Measurements from ENCODE around the gene MYO7A. TPM values are rescaled to one million over a fixed set of nuclear protein-coding genes. Genes with fewer than 3 reads are reported as not detected.

Gene MYO7A
- total RNA-seq, 1 experiment from 2014 or later = 2.5 TPM

- TF ChIP-seq, protein P1, sequence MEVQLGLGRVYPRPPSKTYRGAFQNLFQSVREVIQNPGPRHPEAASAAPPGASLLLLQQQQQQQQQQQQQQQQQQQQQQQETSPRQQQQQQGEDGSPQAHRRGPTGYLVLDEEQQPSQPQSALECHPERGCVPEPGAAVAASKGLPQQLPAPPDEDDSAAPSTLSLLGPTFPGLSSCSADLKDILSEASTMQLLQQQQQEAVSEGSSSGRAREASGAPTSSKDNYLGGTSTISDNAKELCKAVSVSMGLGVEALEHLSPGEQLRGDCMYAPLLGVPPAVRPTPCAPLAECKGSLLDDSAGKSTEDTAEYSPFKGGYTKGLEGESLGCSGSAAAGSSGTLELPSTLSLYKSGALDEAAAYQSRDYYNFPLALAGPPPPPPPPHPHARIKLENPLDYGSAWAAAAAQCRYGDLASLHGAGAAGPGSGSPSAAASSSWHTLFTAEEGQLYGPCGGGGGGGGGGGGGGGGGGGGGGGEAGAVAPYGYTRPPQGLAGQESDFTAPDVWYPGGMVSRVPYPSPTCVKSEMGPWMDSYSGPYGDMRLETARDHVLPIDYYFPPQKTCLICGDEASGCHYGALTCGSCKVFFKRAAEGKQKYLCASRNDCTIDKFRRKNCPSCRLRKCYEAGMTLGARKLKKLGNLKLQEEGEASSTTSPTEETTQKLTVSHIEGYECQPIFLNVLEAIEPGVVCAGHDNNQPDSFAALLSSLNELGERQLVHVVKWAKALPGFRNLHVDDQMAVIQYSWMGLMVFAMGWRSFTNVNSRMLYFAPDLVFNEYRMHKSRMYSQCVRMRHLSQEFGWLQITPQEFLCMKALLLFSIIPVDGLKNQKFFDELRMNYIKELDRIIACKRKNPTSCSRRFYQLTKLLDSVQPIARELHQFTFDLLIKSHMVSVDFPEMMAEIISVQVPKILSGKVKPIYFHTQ (CRISPR knock-in tag; IDR thresholded peaks at IDR 0.05) = no peak
- TF ChIP-seq NFE2L1 (CRISPR knock-in tag; IDR thresholded peaks at IDR 0.05) (no peak), CTCF (IDR thresholded peaks at IDR 0.05) (no peak), SOX15 (CRISPR knock-in tag; IDR thresholded peaks at IDR 0.05) (no peak)
- TF ChIP-seq, protein P2, sequence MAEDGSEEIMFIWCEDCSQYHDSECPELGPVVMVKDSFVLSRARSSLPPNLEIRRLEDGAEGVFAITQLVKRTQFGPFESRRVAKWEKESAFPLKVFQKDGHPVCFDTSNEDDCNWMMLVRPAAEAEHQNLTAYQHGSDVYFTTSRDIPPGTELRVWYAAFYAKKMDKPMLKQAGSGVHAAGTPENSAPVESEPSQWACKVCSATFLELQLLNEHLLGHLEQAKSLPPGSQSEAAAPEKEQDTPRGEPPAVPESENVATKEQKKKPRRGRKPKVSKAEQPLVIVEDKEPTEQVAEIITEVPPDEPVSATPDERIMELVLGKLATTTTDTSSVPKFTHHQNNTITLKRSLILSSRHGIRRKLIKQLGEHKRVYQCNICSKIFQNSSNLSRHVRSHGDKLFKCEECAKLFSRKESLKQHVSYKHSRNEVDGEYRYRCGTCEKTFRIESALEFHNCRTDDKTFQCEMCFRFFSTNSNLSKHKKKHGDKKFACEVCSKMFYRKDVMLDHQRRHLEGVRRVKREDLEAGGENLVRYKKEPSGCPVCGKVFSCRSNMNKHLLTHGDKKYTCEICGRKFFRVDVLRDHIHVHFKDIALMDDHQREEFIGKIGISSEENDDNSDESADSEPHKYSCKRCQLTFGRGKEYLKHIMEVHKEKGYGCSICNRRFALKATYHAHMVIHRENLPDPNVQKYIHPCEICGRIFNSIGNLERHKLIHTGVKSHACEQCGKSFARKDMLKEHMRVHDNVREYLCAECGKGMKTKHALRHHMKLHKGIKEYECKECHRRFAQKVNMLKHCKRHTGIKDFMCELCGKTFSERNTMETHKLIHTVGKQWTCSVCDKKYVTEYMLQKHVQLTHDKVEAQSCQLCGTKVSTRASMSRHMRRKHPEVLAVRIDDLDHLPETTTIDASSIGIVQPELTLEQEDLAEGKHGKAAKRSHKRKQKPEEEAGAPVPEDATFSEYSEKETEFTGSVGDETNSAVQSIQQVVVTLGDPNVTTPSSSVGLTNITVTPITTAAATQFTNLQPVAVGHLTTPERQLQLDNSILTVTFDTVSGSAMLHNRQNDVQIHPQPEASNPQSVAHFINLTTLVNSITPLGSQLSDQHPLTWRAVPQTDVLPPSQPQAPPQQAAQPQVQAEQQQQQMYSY (CRISPR knock-in tag; IDR thresholded peaks at IDR 0.05) = no peak
Observed at GRCh38 chr11:77172666-77172982, 44.6 kb downstream of the MYO7A start (continued).

GRCh38 chr11:77173494-77173893 lies 45.4 kb downstream of the MYO7A start:
- POLR2A ChIA-PET = interaction anchor here (0.9 to 1.4 kb wide), 2 partner anchors 26 to 44 kb away, joined by 3 read pairs; no protein-coding TSS in a partner anchor
- DNase-seq (ENCODE audit: low spot score) (no peak), ATAC-seq (no peak)
- no peaks in the 10 kb centered on the region; the same call in 1 of the 2 replicates for H3K36me3 Mint-ChIP-seq
- H3K9me3 Mint-ChIP-seq = peaks cover 4% of the 10 kb centered on the region
- H3K4me3 Mint-ChIP-seq = no peak overlapping the region
- H3K27ac Mint-ChIP-seq = no peak overlapping the region
- CTCF ChIA-PET = interaction anchor here (1.0 to 10.1 kb wide), 9 partner anchors 13 to 126 kb away, joined by 3 to 121 read pairs (median 5); partner anchors contain the start of gene MYO7A
- no peak for TF ChIP-seq RELA (CRISPR knock-in tag; IDR thresholded peaks at IDR 0.05; ENCODE audit: borderline replicate concordance)
- no peak for TF ChIP-seq EMX1 (CRISPR knock-in tag; IDR thresholded peaks at IDR 0.05)
- TF ChIP-seq, protein P3, sequence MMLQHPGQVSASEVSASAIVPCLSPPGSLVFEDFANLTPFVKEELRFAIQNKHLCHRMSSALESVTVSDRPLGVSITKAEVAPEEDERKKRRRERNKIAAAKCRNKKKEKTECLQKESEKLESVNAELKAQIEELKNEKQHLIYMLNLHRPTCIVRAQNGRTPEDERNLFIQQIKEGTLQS (CRISPR knock-in tag; conservative IDR thresholded peaks at IDR 0.05) = no peak
- no peak for TF ChIP-seq CDX4 (CRISPR knock-in tag; IDR thresholded peaks at IDR 0.05; ENCODE audit: borderline replicate concordance)
- TF ChIP-seq ESRRA (CRISPR knock-in tag; IDR thresholded peaks at IDR 0.05; ENCODE audit: borderline replicate concordance) = no peak
- TF ChIP-seq NFYB (CRISPR knock-in tag; conservative IDR thresholded peaks at IDR 0.05; ENCODE audit: low read depth) = no peak
- no peak for TF ChIP-seq GTF2I (CRISPR knock-in tag; conservative IDR thresholded peaks at IDR 0.05)
- TF ChIP-seq, protein P4, sequence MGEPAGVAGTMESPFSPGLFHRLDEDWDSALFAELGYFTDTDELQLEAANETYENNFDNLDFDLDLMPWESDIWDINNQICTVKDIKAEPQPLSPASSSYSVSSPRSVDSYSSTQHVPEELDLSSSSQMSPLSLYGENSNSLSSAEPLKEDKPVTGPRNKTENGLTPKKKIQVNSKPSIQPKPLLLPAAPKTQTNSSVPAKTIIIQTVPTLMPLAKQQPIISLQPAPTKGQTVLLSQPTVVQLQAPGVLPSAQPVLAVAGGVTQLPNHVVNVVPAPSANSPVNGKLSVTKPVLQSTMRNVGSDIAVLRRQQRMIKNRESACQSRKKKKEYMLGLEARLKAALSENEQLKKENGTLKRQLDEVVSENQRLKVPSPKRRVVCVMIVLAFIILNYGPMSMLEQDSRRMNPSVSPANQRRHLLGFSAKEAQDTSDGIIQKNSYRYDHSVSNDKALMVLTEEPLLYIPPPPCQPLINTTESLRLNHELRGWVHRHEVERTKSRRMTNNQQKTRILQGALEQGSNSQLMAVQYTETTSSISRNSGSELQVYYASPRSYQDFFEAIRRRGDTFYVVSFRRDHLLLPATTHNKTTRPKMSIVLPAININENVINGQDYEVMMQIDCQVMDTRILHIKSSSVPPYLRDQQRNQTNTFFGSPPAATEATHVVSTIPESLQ (CRISPR knock-in tag; IDR thresholded peaks at IDR 0.05) = no peak
- no peak for TF ChIP-seq ZNF219 (CRISPR knock-in tag; IDR thresholded peaks at IDR 0.05; ENCODE audit: borderline replicate concordance)
- no peak for TF ChIP-seq OVOL2 (CRISPR knock-in tag; IDR thresholded peaks at IDR 0.05; ENCODE audit: borderline replicate concordance)
- TF ChIP-seq, protein P5, sequence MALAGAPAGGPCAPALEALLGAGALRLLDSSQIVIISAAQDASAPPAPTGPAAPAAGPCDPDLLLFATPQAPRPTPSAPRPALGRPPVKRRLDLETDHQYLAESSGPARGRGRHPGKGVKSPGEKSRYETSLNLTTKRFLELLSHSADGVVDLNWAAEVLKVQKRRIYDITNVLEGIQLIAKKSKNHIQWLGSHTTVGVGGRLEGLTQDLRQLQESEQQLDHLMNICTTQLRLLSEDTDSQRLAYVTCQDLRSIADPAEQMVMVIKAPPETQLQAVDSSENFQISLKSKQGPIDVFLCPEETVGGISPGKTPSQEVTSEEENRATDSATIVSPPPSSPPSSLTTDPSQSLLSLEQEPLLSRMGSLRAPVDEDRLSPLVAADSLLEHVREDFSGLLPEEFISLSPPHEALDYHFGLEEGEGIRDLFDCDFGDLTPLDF (CRISPR knock-in tag; IDR thresholded peaks at IDR 0.05) = no peak
- TF ChIP-seq MYBL2 (CRISPR knock-in tag; IDR thresholded peaks at IDR 0.05) = no peak
- no peak for TF ChIP-seq E2F4 (CRISPR knock-in tag; IDR thresholded peaks at IDR 0.05; ENCODE audit: borderline replicate concordance, low read depth)
- H3K27me3 Mint-ChIP-seq (ENCODE audit: low read depth) = peaks cover 8% of the 10 kb centered on the region; the same call in 1 of the 2 replicates
- peaks cover 70% of the 10 kb centered on the region for H3K4me1 Mint-ChIP-seq
